IPS-20b (cell line): ENCODE measurements around the gene TTC5.

Source experiments
- H3K27ac ChIP-seq: one replicate; pipeline ENCODE4 v1.5.1; 2013; ENCODE audit warnings: low read length
- H3K27me3 ChIP-seq: 2 replicates; pipeline ENCODE4 v1.6.1; 2013; ENCODE audit warnings: mild to moderate bottlenecking, low read length, inconsistent platforms; ENCODE audit not compliant: insufficient read depth
- H3K36me3 ChIP-seq: 2 replicates; pipeline ENCODE4 v1.6.1; 2013; ENCODE audit warnings: low read depth, mild to moderate bottlenecking, inconsistent platforms, low read length, moderate library complexity; ENCODE audit not compliant: insufficient read depth
- H3K4me1 ChIP-seq: 2 replicates; pipeline ENCODE4 v1.6.1; 2013; ENCODE audit warnings: mild to moderate bottlenecking, control low read depth, inconsistent platforms, low read length, moderate library complexity; ENCODE audit not compliant: insufficient read depth
- H3K4me3 ChIP-seq: 2 replicates; pipeline ENCODE4 v1.5.1; 2013; ENCODE audit warnings: mild to moderate bottlenecking, low read length, inconsistent platforms
- H3K9ac ChIP-seq: 2 replicates; pipeline ENCODE4 v1.6.1; 2013; ENCODE audit warnings: low read depth, mild to moderate bottlenecking, inconsistent platforms, low read length, moderate library complexity
- H3K9me3 ChIP-seq: 2 replicates; pipeline ENCODE4 v1.6.1; 2013; ENCODE audit warnings: mild to moderate bottlenecking, low read depth, low read length, inconsistent platforms; ENCODE audit not compliant: insufficient read depth

The TTC5 gene

GRCh38 chr14:20333494-20333841, 27.7 kb upstream of the TTC5 start:
- H3K9ac ChIP-seq = peak overlapping the region; percentile 95; the same call in 1 of the 2 replicates

GRCh38 chr14:20332788-20333493, 27.2 kb upstream of the TTC5 start, which contains the start of gene CCNB1IP1:
CCNB1IP1 (minus strand) TSS chr14:20333279; CDS start chr14:20316523, 16,756 bp downstream.
- peak within 1 kb of the TSS; percentile 95 for H3K9ac ChIP-seq
- peaks cover 9% of the 10 kb centered on the region; the same call in 1 of the 2 replicates for H3K4me1 ChIP-seq
- H3K9me3 ChIP-seq = no peaks in the 10 kb centered on the region
- peaks cover 33% of the 10 kb centered on the region for H3K36me3 ChIP-seq
- peak within 1 kb of the TSS; percentile 69 for H3K27ac ChIP-seq
- H3K4me3 ChIP-seq = peak within 1 kb of the TSS; percentile 84
- H3K27me3 ChIP-seq = no peaks in the 10 kb centered on the region

More at GRCh38 chr14:20333494-20333841, 27.7 kb upstream of the TTC5 start:
- H3K36me3 ChIP-seq = peaks cover 27% of the 10 kb centered on the region
- H3K9me3 ChIP-seq = no peaks in the 10 kb centered on the region
- H3K27ac ChIP-seq = peak overlapping the region; percentile 69
- H3K4me1 ChIP-seq = peaks cover 9% of the 10 kb centered on the region; the same call in 1 of the 2 replicates
- H3K27me3 ChIP-seq = no peaks in the 10 kb centered on the region
- H3K4me3 ChIP-seq = peak overlapping the region; percentile 84

GRCh38 chr14:20332431-20332787, 26.7 kb upstream of the TTC5 start:
- no peaks in the 10 kb centered on the region for H3K9me3 ChIP-seq
- H3K4me1 ChIP-seq = peaks cover 9% of the 10 kb centered on the region; the same call in 1 of the 2 replicates
- peak overlapping the region; percentile 69 for H3K27ac ChIP-seq
- H3K4me3 ChIP-seq = peak overlapping the region; percentile 84
- H3K9ac ChIP-seq = peak overlapping the region; percentile 95
- peaks cover 38% of the 10 kb centered on the region for H3K36me3 ChIP-seq
- no peaks in the 10 kb centered on the region for H3K27me3 ChIP-seq

DNA sequence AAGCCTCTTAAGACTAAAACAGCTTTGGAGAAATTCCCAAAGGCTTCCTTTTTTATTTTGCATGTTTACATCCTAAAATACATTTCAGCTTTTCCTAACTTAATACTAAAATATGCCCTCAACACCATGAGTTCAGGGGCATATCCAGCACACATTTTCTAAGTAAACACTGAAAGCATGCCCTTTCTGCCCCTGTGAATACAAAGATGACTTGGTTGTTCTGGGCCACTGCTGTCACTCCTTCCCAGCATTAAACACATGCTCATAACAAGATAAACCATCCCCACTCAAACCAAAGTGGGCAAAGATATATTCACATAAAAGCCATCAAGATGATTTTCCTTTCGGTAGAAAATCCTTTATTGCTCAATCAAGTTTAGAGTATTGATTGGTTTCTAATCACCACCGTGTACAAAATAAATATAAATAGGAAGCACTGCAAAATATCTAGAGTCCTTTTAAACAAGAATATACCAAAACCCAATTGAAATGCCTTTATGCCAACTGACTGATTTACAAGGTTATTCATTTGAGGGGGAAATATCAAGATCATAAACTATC, 25.4 kb upstream of the TTC5 start:
- peak overlapping the region; percentile 84 for H3K4me3 ChIP-seq
- H3K27me3 ChIP-seq = no peaks in the 10 kb centered on the region
- H3K9ac ChIP-seq = peak overlapping the region; percentile 76; the same call in 1 of the 2 replicates
- H3K36me3 ChIP-seq = peaks cover 51% of the 10 kb centered on the region
- no peaks in the 10 kb centered on the region for H3K9me3 ChIP-seq
- peak overlapping the region; percentile 25 for H3K27ac ChIP-seq
- H3K4me1 ChIP-seq = peaks cover 9% of the 10 kb centered on the region; the same call in 1 of the 2 replicates

- Histone ChIP-seq H3K36me3 (peaks cover 68% of the 10 kb centered on the region), H3K9me3 (no peaks in the 10 kb centered on the region), H3K27me3 (no peaks in the 10 kb centered on the region), H3K27ac (no peak overlapping the region), H3K4me3 (peak overlapping the region; percentile 84; the same call in 1 of the 2 replicates), H3K9ac (peak overlapping the region; percentile 76; the same call in 1 of the 2 replicates), H3K4me1 (peaks cover 9% of the 10 kb centered on the region; the same call in 1 of the 2 replicates)
Measured at GRCh38 chr14:20329355-20329754, 23.6 kb upstream of the TTC5 start.

DNA sequence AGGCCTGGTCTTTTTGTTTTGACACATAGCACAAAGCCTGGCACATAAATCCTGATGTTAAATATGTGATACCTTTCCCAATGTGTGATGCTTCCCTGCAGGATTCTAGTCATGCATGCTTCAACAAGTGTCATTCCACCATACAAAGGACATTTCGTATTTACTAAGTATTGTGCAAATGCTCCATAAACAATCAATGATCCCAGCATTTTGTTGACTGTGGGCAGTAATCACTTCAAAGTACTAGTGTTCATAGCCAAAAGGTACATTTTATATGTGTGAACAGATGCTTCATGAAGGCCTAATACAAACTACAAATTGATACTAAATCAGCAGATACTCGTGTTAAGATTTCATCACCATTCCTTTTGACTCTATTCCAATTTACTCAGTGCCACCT, 23.0 kb upstream of the TTC5 start:
- Histone ChIP-seq H3K4me1 (peaks cover 9% of the 10 kb centered on the region; the same call in 1 of the 2 replicates), H3K27me3 (no peaks in the 10 kb centered on the region), H3K9ac (peak overlapping the region; percentile 76; the same call in 1 of the 2 replicates), H3K9me3 (no peaks in the 10 kb centered on the region), H3K36me3 (peaks cover 75% of the 10 kb centered on the region), H3K4me3 (peak overlapping the region; percentile 84; the same call in 1 of the 2 replicates), H3K27ac (no peak overlapping the region)

DNA sequence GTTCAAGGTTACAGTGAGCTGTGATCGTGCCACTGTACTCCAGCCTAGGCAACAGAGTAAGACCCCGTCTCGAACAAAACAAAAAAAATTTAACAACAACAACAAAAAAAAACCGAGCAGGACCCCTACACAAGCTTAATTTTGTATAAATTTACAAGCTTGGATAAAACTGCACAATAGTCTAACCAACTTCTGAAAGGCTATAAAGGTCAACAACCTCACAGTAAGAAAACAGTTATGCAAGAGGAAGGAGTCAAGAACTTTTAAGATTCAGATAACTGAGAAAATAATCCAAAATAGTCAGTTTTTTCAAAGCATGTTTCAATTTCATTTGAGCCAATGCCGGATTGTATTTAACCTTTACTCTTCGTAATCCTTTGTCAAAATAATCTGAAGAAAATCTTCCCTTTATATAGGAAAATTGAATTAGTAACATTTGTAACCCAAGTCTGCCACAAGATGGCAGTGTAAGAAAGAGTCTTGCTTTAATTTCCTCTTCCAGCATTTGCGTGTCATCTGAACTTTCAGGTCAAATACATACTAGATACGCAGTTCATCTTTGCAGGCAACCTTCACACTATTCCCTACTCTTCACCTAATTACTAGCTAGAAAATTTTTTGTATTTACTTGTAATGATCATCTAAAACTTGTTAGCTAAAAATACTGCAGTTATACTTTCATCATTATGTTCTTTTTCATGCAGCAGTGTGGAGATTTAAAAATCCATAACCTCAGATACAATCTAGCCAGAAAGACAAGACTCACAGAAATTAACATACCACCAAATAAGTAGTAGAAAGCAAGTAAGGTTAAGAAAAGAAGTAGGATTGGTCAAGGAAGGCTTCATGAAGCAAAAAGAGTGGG, 21.5 kb upstream of the TTC5 start:
- H3K4me3 ChIP-seq = no peak overlapping the region; the same call in 1 of the 2 replicates
- no peaks in the 10 kb centered on the region for H3K9me3 ChIP-seq
- no peak overlapping the region for H3K27ac ChIP-seq
- H3K4me1 ChIP-seq = peaks cover 5% of the 10 kb centered on the region; the same call in 1 of the 2 replicates
- H3K9ac ChIP-seq = peak overlapping the region; percentile 14; the same call in 1 of the 2 replicates
- H3K36me3 ChIP-seq = peaks cover 89% of the 10 kb centered on the region
- no peaks in the 10 kb centered on the region for H3K27me3 ChIP-seq

DNA sequence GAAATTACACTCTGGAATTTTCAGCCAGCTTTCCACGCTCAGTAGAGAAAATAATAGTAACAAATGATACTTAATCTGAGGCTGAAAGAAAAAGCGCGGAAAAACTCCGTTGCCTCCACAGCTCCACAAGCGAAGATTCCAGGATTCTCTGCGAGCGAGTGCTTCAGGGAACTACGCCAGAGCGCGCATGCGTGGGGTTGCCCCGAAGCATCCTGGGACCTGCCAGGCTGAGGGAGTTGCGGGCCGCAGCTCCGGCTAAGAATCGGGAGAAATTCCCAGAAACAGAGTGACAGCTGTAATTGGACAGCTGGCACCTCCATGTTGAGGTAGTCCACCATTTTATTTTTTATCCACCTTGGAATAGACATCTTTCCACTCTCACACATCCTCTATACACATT, 12.0 kb upstream of the TTC5 start:
- Histone ChIP-seq H3K4me3 (no peak overlapping the region), H3K9ac (no peak overlapping the region), H3K36me3 (peaks cover 96% of the 10 kb centered on the region)

GRCh38 chr14:20314026-20314425, 8.3 kb upstream of the TTC5 start:
- H3K4me3 ChIP-seq = no peak overlapping the region
- no peaks in the 10 kb centered on the region for H3K9me3 ChIP-seq
- peaks cover 76% of the 10 kb centered on the region for H3K36me3 ChIP-seq
- no peaks in the 10 kb centered on the region for H3K4me1 ChIP-seq
- H3K27me3 ChIP-seq = no peaks in the 10 kb centered on the region
- H3K27ac ChIP-seq = no peak overlapping the region
- no peak overlapping the region for H3K9ac ChIP-seq

More for the DNA sequence above, 12.0 kb upstream of the TTC5 start:
- Histone ChIP-seq H3K4me1 (no peaks in the 10 kb centered on the region), H3K9me3 (no peaks in the 10 kb centered on the region), H3K27ac (no peak overlapping the region), H3K27me3 (no peaks in the 10 kb centered on the region)

DNA sequence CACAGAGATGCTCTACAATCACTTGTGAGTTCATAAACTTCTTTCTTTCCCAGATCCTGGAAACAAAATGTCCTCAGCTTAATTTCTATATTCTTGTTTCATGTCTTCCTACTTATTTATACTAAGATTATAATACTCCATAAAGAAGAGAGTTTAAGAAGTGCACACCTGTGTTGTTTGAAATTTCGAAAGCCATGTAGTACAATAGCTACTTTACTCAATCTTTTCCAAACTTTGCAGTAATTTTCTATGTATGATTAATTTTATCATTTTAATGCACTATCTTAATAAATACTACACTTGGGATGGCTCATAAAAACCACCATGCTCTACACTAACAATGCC, 300 bp upstream of the TTC5 start:
- Histone ChIP-seq H3K9me3 (no peaks in the 10 kb centered on the region), H3K4me3 (peak overlapping the region; percentile 100; the same call in 1 of the 2 replicates), H3K9ac (no peak overlapping the region), H3K27ac (no peak overlapping the region), H3K27me3 (no peaks in the 10 kb centered on the region), H3K4me1 (0 out of 2 replicates have a peak, but pooled peaks cover 5% of the 10 kb centered on the region), H3K36me3 (peaks cover 9% of the 10 kb centered on the region)

DNA sequence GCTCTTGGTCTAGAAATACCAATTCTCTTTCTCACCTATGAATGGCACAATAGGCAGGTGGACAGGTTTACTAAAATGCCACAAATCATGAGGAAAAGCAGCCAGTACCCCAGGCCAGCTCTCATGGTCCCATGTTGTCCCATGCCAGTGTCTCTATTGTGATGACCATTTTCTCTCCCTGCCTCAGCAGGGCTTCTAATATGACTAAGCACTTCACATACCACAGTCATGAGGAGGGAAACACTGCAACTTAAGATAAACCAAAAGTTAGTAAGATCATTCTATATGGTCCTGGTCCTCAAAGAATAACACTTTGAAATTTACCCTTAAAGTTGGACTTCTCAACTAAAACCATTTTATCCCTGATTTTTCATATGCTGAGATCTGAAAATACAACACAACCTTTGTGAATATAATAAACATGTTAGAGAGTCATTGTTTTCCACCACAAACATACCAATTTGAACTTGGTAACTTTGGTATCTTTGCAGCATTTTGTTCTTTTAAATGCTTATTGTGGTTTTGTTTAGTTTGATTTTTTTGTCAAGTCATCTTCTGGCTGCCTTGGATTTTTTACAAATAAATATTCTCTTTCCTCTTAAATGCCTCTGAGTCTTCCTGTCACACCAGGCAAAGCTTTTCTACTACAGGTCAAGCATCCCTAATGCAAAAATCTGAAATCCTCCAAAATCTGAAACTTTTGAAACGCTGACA, 3.6 kb downstream of the TTC5 start:
- no peak overlapping the region for H3K9ac ChIP-seq
- H3K9me3 ChIP-seq = no peaks in the 10 kb centered on the region
- peaks cover 43% of the 10 kb centered on the region for H3K36me3 ChIP-seq
- H3K4me3 ChIP-seq = no peak overlapping the region
- no peak overlapping the region for H3K27ac ChIP-seq
- H3K27me3 ChIP-seq = no peaks in the 10 kb centered on the region
- H3K4me1 ChIP-seq = 0 out of 2 replicates have a peak, but pooled peaks cover 5% of the 10 kb centered on the region
